Measurements from ENCODE around the gene CELF1. TPM values are rescaled to one million over a fixed set of nuclear protein-coding genes. Genes with fewer than 3 reads are reported as not detected.
A peak's percentile ranks its signal among the peaks of the same experiment; 100 is the strongest.

The CELF1 gene
- total RNA-seq, 1 donor from 2014 or later, result 82.2 TPM

GRCh38 chr11:47589584-47589976, 36.6 kb upstream of the CELF1 start:
- Mint-ChIP-seq H3K27ac (ENCODE audit: unreplicated experiment) (no peak overlapping the region), H3K4me3 (ENCODE audit: unreplicated experiment) (no peak overlapping the region), H3K9me3 (ENCODE audit: low read depth) (no peaks in the 10 kb centered on the region), H3K36me3 (ENCODE audit: low read depth) (peaks cover 2% of the 10 kb centered on the region), H3K27me3 (ENCODE audit: low read depth) (peaks cover 23% of the 10 kb centered on the region), H3K4me1 (ENCODE audit: low read depth) (peaks cover 8% of the 10 kb centered on the region)
- no peak for TF ChIP-seq CTCF (IDR thresholded peaks at IDR 0.05)
- DNase-seq (ENCODE audit: low spot score), result peak; percentile 89

- Mint-ChIP-seq H3K4me1 (ENCODE audit: low read depth) (peaks cover 8% of the 10 kb centered on the region), H3K27ac (ENCODE audit: unreplicated experiment) (no peak overlapping the region), H3K27me3 (ENCODE audit: low read depth) (peaks cover 20% of the 10 kb centered on the region), H3K36me3 (ENCODE audit: low read depth) (peaks cover 6% of the 10 kb centered on the region), H3K9me3 (ENCODE audit: low read depth) (no peaks in the 10 kb centered on the region), H3K4me3 (ENCODE audit: unreplicated experiment) (no peak overlapping the region)
- TF ChIP-seq CTCF (IDR thresholded peaks at IDR 0.05), result no peak
- peak; percentile 39 for DNase-seq (ENCODE audit: low spot score)
Measured at GRCh38 chr11:47589118-47589517, 36.2 kb upstream of the CELF1 start.

GRCh38 chr11:47587723-47588326, 34.9 kb upstream of the CELF1 start:
- no peak for TF ChIP-seq CTCF (IDR thresholded peaks at IDR 0.05)
- Mint-ChIP-seq H3K36me3 (ENCODE audit: low read depth) (peaks cover 13% of the 10 kb centered on the region), H3K27me3 (ENCODE audit: low read depth) (peaks cover 10% of the 10 kb centered on the region), H3K4me3 (ENCODE audit: unreplicated experiment) (no peak overlapping the region), H3K4me1 (ENCODE audit: low read depth) (no peaks in the 10 kb centered on the region), H3K9me3 (ENCODE audit: low read depth) (no peaks in the 10 kb centered on the region), H3K27ac (ENCODE audit: unreplicated experiment) (no peak overlapping the region)
- DNase-seq (ENCODE audit: low spot score), result peak; percentile 89

- H3K4me3 Mint-ChIP-seq (ENCODE audit: unreplicated experiment), result no peak overlapping the region
- no peaks in the 10 kb centered on the region for H3K9me3 Mint-ChIP-seq (ENCODE audit: low read depth)
- no peaks in the 10 kb centered on the region for H3K4me1 Mint-ChIP-seq (ENCODE audit: low read depth)
- peak; percentile 83 for DNase-seq (ENCODE audit: low spot score)
- peaks cover 3% of the 10 kb centered on the region for H3K27me3 Mint-ChIP-seq (ENCODE audit: low read depth)
- TF ChIP-seq CTCF (IDR thresholded peaks at IDR 0.05), result no peak
- H3K36me3 Mint-ChIP-seq (ENCODE audit: low read depth), result peaks cover 19% of the 10 kb centered on the region
- no peak overlapping the region for H3K27ac Mint-ChIP-seq (ENCODE audit: unreplicated experiment)
Measured at GRCh38 chr11:47587039-47587716, 34.2 kb upstream of the CELF1 start.

GRCh38 chr11:47586098-47586855, 33.3 kb upstream of the CELF1 start, which contains the start of gene FAM180B:
FAM180B (plus strand) TSS chr11:47586678; CDS start chr11:47586769, 91 bp downstream.
- Mint-ChIP-seq H3K36me3 (ENCODE audit: low read depth) (peaks cover 19% of the 10 kb centered on the region), H3K4me1 (ENCODE audit: low read depth) (no peaks in the 10 kb centered on the region), H3K4me3 (ENCODE audit: unreplicated experiment) (no peak within 1 kb of the TSS), H3K27ac (ENCODE audit: unreplicated experiment) (no peak within 1 kb of the TSS), H3K27me3 (ENCODE audit: low read depth) (no peaks in the 10 kb centered on the region), H3K9me3 (ENCODE audit: low read depth) (no peaks in the 10 kb centered on the region)
- TF ChIP-seq CTCF (IDR thresholded peaks at IDR 0.05), result no peak
- DNase-seq (ENCODE audit: low spot score), result peak; percentile 67
